MCF 10A (cell line): ENCODE results near the gene CPNE6. TPM values are rescaled to one million over a fixed set of nuclear protein-coding genes. Genes with fewer than 3 reads are reported as not detected.

ENCODE experiments used
- BruUV-seq: library from RNA; stranded (reverse); fragments of 400-500 nt; replicated peaks from 2 replicates; lab custom pipeline; 2021; lab: Mats Ljungman, UMichigan
- CTCF ChIA-PET: fragments of 300-600 bp; sonication (Branson Sonifier 250); formaldehyde crosslinking; extraction: SDS; loops from one replicate; lab custom pipeline; 2021; ENCODE audit warnings: antibody characterized with exemption, inconsistent platforms; lab: Yijun Ruan, JAX
- POLR2A ChIA-PET: fragments of 300-600, 350-650 bp; sonication (Branson Sonifier 250); formaldehyde crosslinking; extraction: SDS; loops from one replicate; lab custom pipeline; 2020; ENCODE audit warnings: antibody characterized with exemption, inconsistent platforms; lab: Yijun Ruan, JAX
- DNase-seq: peaks from one replicate; pipeline ENCODE4 v3.0.0-alpha.2; 2018; ENCODE audit not compliant: unreplicated experiment
- H3K27ac Mint-ChIP-seq: one replicate; pipeline ENCODE4 v1.8.0; 2022; ENCODE audit warnings: mild to moderate bottlenecking, low read depth, mixed read lengths; ENCODE audit not compliant: unreplicated experiment
- H3K27me3 Mint-ChIP-seq: one replicate; pipeline ENCODE4 v1.8.0; 2022; ENCODE audit warnings: mixed read lengths; ENCODE audit not compliant: insufficient read depth, unreplicated experiment
- H3K36me3 Mint-ChIP-seq: one replicate; pipeline ENCODE4 v1.8.0; 2022; ENCODE audit warnings: mild to moderate bottlenecking, moderate library complexity, mixed read lengths; ENCODE audit not compliant: insufficient read depth, unreplicated experiment
- H3K4me1 Mint-ChIP-seq: one replicate; pipeline ENCODE4 v1.8.0; 2022; ENCODE audit warnings: mixed read lengths; ENCODE audit not compliant: insufficient read depth, unreplicated experiment
- H3K4me3 Mint-ChIP-seq: one replicate; pipeline ENCODE4 v1.8.0; 2022; ENCODE audit warnings: mild to moderate bottlenecking, moderate library complexity, mixed read lengths; ENCODE audit not compliant: unreplicated experiment
- H3K9me3 Mint-ChIP-seq: one replicate; pipeline ENCODE4 v1.8.0; 2022; ENCODE audit warnings: mixed read lengths; ENCODE audit not compliant: unreplicated experiment
- intact Hi-C: fragments of 100-400 bp; cut with micrococcal nuclease; formaldehyde crosslinking; loops from 2 replicates; pipeline ENCODE4 v1.14.1; 2022
- total RNA-seq: library from RNA; stranded (reverse); gene quantifications from 2 replicates; pipeline ENCODE4 v1.2.3, GENCODE V29; 2022
- TF ChIP-seq, protein P1 (sequence below): fragments of 200-600 bp; IDR thresholded peaks from one replicate; pipeline ENCODE4 v1.8.0; 2022; ENCODE audit warnings: antibody characterized with exemption, mild to moderate bottlenecking; ENCODE audit not compliant: unreplicated experiment

The CPNE6 gene
- total RNA-seq, 1 experiment from 2014 or later, result not detected

DNA sequence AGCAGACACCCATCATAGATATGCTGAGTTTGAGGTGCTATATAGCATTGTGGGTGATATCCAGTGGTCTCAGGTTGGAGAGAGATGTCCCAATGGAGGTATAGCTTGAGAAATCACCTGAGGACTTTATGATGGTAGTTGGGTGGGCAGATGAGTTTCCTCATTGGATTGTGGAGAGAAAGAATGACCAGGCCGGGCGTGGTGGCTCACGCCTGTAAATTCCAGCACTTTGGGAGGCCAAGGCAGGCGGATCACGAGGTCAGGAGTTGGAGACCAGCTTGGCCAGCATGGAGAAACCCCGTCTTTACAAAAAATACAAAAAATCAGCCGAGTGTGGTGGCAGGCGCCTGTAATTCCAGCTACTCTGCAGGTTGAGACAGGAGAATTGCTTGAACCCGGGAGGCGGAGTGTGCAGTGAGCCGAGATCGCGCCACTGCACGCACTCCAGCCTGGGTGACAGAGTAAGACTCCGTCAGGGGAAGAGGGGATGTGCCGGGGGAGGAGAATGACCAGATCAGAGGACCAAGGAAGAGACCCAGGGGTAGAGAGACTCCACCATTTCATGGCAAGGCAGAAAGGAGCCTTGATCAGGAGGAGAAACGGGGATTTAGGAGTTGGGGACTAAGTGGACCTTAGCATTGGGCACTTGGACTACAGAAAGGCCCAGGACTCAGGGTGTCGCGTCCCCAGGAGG lies 22.0 kb downstream of the CPNE6 start:
- no peaks in the 10 kb centered on the region for H3K9me3 Mint-ChIP-seq
- peak overlapping the region; percentile 97 for H3K4me3 Mint-ChIP-seq
- peak overlapping the region; percentile 59 for H3K27ac Mint-ChIP-seq
- peaks cover 19% of the 10 kb centered on the region for H3K4me1 Mint-ChIP-seq
- ChIA-PET POLR2A (interaction anchor here (0.6 to 6.4 kb wide), 11 partner anchors 9 to 119 kb away, joined by 3 to 90 read pairs (median 4); partner anchors contain the start of genes DCAF11, DHRS4L2, EMC9 and NRL), CTCF (interaction anchor here (0.6 to 11.2 kb wide), 21 partner anchors 9 to 953 kb away, joined by 3 to 272 read pairs (median 4); partner anchors contain the start of genes DCAF11, DHRS4 and EMC9)
- intact Hi-C loops, result loop anchor here (5.0 kb wide), 2 partner anchors 69 to 526 kb away; partner anchors contain the start of genes AP1G2 and IRF9
- DNase-seq, result no peak
- TF ChIP-seq, protein P1, sequence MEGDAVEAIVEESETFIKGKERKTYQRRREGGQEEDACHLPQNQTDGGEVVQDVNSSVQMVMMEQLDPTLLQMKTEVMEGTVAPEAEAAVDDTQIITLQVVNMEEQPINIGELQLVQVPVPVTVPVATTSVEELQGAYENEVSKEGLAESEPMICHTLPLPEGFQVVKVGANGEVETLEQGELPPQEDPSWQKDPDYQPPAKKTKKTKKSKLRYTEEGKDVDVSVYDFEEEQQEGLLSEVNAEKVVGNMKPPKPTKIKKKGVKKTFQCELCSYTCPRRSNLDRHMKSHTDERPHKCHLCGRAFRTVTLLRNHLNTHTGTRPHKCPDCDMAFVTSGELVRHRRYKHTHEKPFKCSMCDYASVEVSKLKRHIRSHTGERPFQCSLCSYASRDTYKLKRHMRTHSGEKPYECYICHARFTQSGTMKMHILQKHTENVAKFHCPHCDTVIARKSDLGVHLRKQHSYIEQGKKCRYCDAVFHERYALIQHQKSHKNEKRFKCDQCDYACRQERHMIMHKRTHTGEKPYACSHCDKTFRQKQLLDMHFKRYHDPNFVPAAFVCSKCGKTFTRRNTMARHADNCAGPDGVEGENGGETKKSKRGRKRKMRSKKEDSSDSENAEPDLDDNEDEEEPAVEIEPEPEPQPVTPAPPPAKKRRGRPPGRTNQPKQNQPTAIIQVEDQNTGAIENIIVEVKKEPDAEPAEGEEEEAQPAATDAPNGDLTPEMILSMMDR, result no peak
- peaks cover 10% of the 10 kb centered on the region for H3K36me3 Mint-ChIP-seq
- TSS peak; percentile 86 for BruUV-seq
- no peaks in the 10 kb centered on the region for H3K27me3 Mint-ChIP-seq

DNA sequence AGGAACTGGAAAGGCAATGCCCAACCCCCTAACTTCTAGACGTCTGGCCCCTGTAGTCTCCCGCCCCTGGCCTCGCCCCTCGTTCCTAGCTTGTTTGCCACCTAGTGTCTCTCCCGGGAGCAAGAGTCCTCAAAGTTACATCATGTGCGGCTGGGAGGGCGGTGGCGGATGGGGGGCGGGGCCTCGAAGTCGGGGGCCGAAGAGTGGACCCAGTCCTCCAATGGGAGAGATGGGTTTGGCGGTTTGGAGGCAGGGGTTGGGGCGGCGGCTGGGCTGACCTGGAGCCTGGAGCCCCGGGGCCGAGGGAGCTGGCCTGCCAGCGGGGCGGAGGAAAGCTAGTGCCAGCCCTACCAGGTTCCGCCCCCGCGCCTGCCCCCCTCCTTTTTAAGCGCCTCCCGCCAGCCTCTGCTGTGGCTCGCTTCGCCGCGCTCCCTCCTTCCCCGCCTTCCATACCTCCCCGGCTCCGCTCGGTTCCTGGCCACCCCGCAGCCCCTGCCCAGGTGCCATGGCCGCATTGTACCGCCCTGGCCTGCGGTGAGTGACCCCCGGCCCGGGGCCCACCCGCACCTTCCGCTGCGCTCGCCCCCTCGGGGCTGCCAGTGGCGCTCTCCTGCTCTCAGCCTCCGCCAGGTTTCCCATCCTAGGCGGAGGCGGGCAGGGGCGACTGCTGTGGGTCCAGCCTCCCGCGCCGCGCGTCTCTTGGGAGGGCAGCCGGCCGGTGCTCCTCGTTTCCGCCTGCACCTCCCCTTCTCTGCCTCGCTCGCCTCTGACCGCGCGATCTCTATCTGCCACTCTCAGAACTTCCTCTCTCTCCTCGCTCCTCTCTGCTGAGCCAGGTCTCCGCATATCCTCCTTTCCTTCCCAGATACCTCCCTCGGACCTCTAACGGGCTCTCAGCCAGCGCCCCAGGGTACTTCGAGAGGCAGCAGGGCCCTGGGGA lies 22.8 kb downstream of the CPNE6 start, which contains the start of gene PCK2:
PCK2 (plus strand) TSS at position 411 of the 940 bp plus-strand sequence; CDS start at position 506, 95 bp downstream.
- DNase-seq, result peak; percentile 97
- intact Hi-C loops, result loop anchor here (2.0 to 5.0 kb wide), 4 partner anchors 15 to 527 kb away; partner anchors contain the start of genes AP1G2, IRF9, PSME2 and RNF31
- Mint-ChIP-seq H3K4me3 (peak within 1 kb of the TSS; percentile 97), H3K36me3 (peaks cover 12% of the 10 kb centered on the region), H3K27me3 (no peaks in the 10 kb centered on the region), H3K27ac (peak within 1 kb of the TSS; percentile 92), H3K9me3 (no peaks in the 10 kb centered on the region), H3K4me1 (peaks cover 19% of the 10 kb centered on the region)
- POLR2A ChIA-PET, result interaction anchor here (0.6 to 6.4 kb wide), 12 partner anchors 8 to 556 kb away, joined by 3 to 90 read pairs (median 4); partner anchors contain the start of genes DCAF11, DHRS4L2, EMC9 and NRL
- TSS peak; percentile 71 for BruUV-seq
- TF ChIP-seq, protein P1, result no peak
- CTCF ChIA-PET, result interaction anchor here (0.6 to 11.2 kb wide), 18 partner anchors 12 to 1152 kb away, joined by 3 to 272 read pairs (median 4); partner anchors contain the start of genes DCAF11, DHRS4, EMC9 and NRL

DNA sequence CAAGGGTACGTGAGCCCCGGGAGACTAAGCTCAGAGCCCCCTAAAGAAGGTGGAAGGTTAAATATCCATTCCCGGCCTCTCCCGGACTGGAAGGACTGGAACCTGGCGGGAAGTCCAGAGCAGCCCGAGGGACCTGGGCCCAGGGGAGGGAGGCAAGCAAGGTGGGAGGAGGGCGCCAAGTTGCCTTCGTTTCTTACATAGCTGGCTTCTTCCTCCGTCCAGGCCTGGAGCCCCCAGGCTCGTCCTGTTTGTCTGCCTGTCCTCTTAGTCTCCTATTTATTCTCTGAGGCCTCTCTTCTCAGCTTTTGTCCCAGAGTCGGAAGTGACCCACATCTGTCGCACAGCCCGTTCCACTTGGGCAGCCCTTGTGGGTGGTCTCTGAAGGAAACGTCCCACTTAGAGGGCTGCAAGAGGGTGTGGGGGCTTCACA lies 23.5 kb downstream of the CPNE6 start:
- peaks cover 17% of the 10 kb centered on the region for H3K36me3 Mint-ChIP-seq
- no peak for DNase-seq
- no peaks in the 10 kb centered on the region for H3K9me3 Mint-ChIP-seq
- POLR2A ChIA-PET, result interaction anchor here (0.7 to 6.4 kb wide), 7 partner anchors 13 to 557 kb away, joined by 3 to 90 read pairs (median 10); partner anchors contain the start of genes DCAF11, EMC9, NRL and RNF31
- H3K27me3 Mint-ChIP-seq, result no peaks in the 10 kb centered on the region
- BruUV-seq, result no TSS peak
- TF ChIP-seq, protein P1, result no peak
- CTCF ChIA-PET, result interaction anchor here (0.6 to 11.2 kb wide), 9 partner anchors 11 to 1153 kb away, joined by 3 to 272 read pairs (median 5); partner anchors contain the start of genes DCAF11, IRF9 and NRL
- H3K4me3 Mint-ChIP-seq, result peak overlapping the region; percentile 97
- intact Hi-C loops, result loop anchor here (2.0 to 5.0 kb wide), 4 partner anchors 14 to 528 kb away; partner anchors contain the start of genes AP1G2, IRF9, PSME2 and RNF31
- peaks cover 19% of the 10 kb centered on the region for H3K4me1 Mint-ChIP-seq
- H3K27ac Mint-ChIP-seq, result peak overlapping the region; percentile 92
